ENCODE measurements around the gene C1QTNF1. TPM values are rescaled to one million over a fixed set of nuclear protein-coding genes. Genes with fewer than 3 reads are reported as not detected.

Gene C1QTNF1
- total RNA-seq, 1 experiment from 2014 or later, result 18.6 TPM

- no TSS peak for BruUV-seq (replicated peaks)
- no peak overlapping the region for H3K9ac ChIP-seq (ENCODE audit: low read length)
- H3F3A ChIP-seq (ENCODE audit: low read length, unreplicated experiment), result no peaks in the 10 kb centered on the region
- intact Hi-C loops (cut with micrococcal nuclease), result loop anchor here (1.0 kb wide), 2 partner anchors 27 to 36 kb away; no protein-coding TSS in a partner anchor
- no peaks in the 10 kb centered on the region for H3K27me3 ChIP-seq (ENCODE audit: low read length)
- CTCF ChIA-PET, result interaction anchor here (0.6 to 1.7 kb wide), 7 partner anchors 10 to 346 kb away, joined by 3 to 22 read pairs (median 4); partner anchors contain the start of gene LGALS3BP
- POLR2A ChIA-PET (ENCODE audit: unreplicated experiment), result no interaction called here
- no peak for TF ChIP-seq EZH2 (IDR thresholded peaks at IDR 0.05; ENCODE audit: low read length, unreplicated experiment)
- TF ChIP-seq CTCF (conservative IDR thresholded peaks at IDR 0.05; ENCODE audit: low read depth, low read length), result no peak
- no peak for TF ChIP-seq EZH2phosphoT487 (IDR thresholded peaks at IDR 0.05; ENCODE audit: borderline replicate concordance, low read length)
- no peak for ATAC-seq
- H3K4me3 ChIP-seq (ENCODE audit: low read length), result no peak overlapping the region
- H3K36me3 ChIP-seq (ENCODE audit: low read depth, low read length), result no peaks in the 10 kb centered on the region
- no peaks in the 10 kb centered on the region for H3K9me3 ChIP-seq (ENCODE audit: low read length)
- H3K27ac ChIP-seq (ENCODE audit: low read length), result no peak overlapping the region
- peaks cover 5% of the 10 kb centered on the region; the same call in 1 of the 2 replicates for H3K4me1 ChIP-seq (ENCODE audit: insufficient read depth, low read length)
- H3K79me2 ChIP-seq (ENCODE audit: low read length), result no peaks in the 10 kb centered on the region
- no peaks in the 10 kb centered on the region for H3K9me2 ChIP-seq (replicated peaks; ENCODE audit: low read length)
- DNase-seq, result no peak
- 0 out of 2 replicates have a peak overlapping the region, but pooled peaks have one; percentile 4 for H2AFZ ChIP-seq (ENCODE audit: low read length)
- H3K4me2 ChIP-seq (ENCODE audit: low read length), result no peak overlapping the region
- H4K20me1 ChIP-seq (ENCODE audit: low read length), result no peaks in the 10 kb centered on the region
Measured at GRCh38 chr17:79046197-79046915, 22.4 kb downstream of the C1QTNF1 start.

- Histone ChIP-seq H3K9ac (ENCODE audit: low read length) (no peak overlapping the region), H3K27me3 (ENCODE audit: low read length) (no peaks in the 10 kb centered on the region), H4K20me1 (ENCODE audit: low read length) (no peaks in the 10 kb centered on the region), H3K79me2 (ENCODE audit: low read length) (no peaks in the 10 kb centered on the region), H3K4me2 (ENCODE audit: low read length) (no peak overlapping the region), H3K9me3 (ENCODE audit: low read length) (no peaks in the 10 kb centered on the region), H3F3A (ENCODE audit: low read length, unreplicated experiment) (no peaks in the 10 kb centered on the region), H3K36me3 (ENCODE audit: low read depth, low read length) (no peaks in the 10 kb centered on the region), H2AFZ (ENCODE audit: low read length) (no peak overlapping the region), H3K9me2 (replicated peaks; ENCODE audit: low read length) (no peaks in the 10 kb centered on the region), H3K4me3 (ENCODE audit: low read length) (no peak overlapping the region), H3K27ac (ENCODE audit: low read length) (no peak overlapping the region), H3K4me1 (ENCODE audit: insufficient read depth, low read length) (peaks cover 4% of the 10 kb centered on the region; the same call in 1 of the 2 replicates)
- DNase-seq, result no peak
- POLR2A ChIA-PET (ENCODE audit: unreplicated experiment), result no interaction called here
- no TSS peak for BruUV-seq (replicated peaks)
- ATAC-seq, result no peak
- CTCF ChIA-PET, result no interaction called here
- intact Hi-C loops (cut with micrococcal nuclease), result loop anchor here (1.0 kb wide), 2 partner anchors 28 to 35 kb away; no protein-coding TSS in a partner anchor
- TF ChIP-seq CTCF (conservative IDR thresholded peaks at IDR 0.05; ENCODE audit: low read depth, low read length), result no peak
- no peak for TF ChIP-seq EZH2phosphoT487 (IDR thresholded peaks at IDR 0.05; ENCODE audit: borderline replicate concordance, low read length)
- TF ChIP-seq EZH2 (IDR thresholded peaks at IDR 0.05; ENCODE audit: low read length, unreplicated experiment), result no peak
Measured at GRCh38 chr17:79046916-79047280, 22.9 kb downstream of the C1QTNF1 start.

- no peaks in the 10 kb centered on the region for H3K9me2 ChIP-seq (replicated peaks; ENCODE audit: low read length)
- DNase-seq, result no peak
- no peaks in the 10 kb centered on the region for H4K20me1 ChIP-seq (ENCODE audit: low read length)
Measured at GRCh38 chr17:79047291-79047920, 23.4 kb downstream of the C1QTNF1 start.

More at GRCh38 chr17:79047291-79047920, 23.4 kb downstream of the C1QTNF1 start:
- TSS peak; percentile 28 for BruUV-seq (replicated peaks)
- ATAC-seq, result no peak
- Histone ChIP-seq H3K36me3 (ENCODE audit: low read depth, low read length) (no peaks in the 10 kb centered on the region), H3F3A (ENCODE audit: low read length, unreplicated experiment) (no peaks in the 10 kb centered on the region), H3K4me1 (ENCODE audit: insufficient read depth, low read length) (no peaks in the 10 kb centered on the region), H3K9ac (ENCODE audit: low read length) (no peak overlapping the region), H3K27ac (ENCODE audit: low read length) (no peak overlapping the region), H3K79me2 (ENCODE audit: low read length) (no peaks in the 10 kb centered on the region), H3K4me2 (ENCODE audit: low read length) (no peak overlapping the region), H2AFZ (ENCODE audit: low read length) (no peak overlapping the region), H3K4me3 (ENCODE audit: low read length) (no peak overlapping the region), H3K27me3 (ENCODE audit: low read length) (no peaks in the 10 kb centered on the region), H3K9me3 (ENCODE audit: low read length) (no peaks in the 10 kb centered on the region)
- intact Hi-C loops (cut with micrococcal nuclease), result no loop called here
- CTCF ChIA-PET, result no interaction called here
- TF ChIP-seq EZH2phosphoT487 (IDR thresholded peaks at IDR 0.05; ENCODE audit: borderline replicate concordance, low read length), result no peak
- TF ChIP-seq EZH2 (IDR thresholded peaks at IDR 0.05; ENCODE audit: low read length, unreplicated experiment), result no peak
- no peak for TF ChIP-seq CTCF (conservative IDR thresholded peaks at IDR 0.05; ENCODE audit: low read depth, low read length)
- POLR2A ChIA-PET (ENCODE audit: unreplicated experiment), result no interaction called here

Measured in PC-3 (cell line).